HepG2 (cell line): ENCODE results near the gene IARS2. TPM values are rescaled to one million over a fixed set of nuclear protein-coding genes. Genes with fewer than 3 reads are reported as not detected.
A peak's percentile ranks its signal among the peaks of the same experiment; 100 is the strongest.

Source experiments
- FOXO1 ChIP-seq: sonication (generic); formaldehyde crosslinking; IDR thresholded peaks from 2 replicates; pipeline ENCODE4 v1.4.0; 2020; ENCODE audit warnings: missing genetic modification reagents
- FOXP4 ChIP-seq: sonication (generic); formaldehyde crosslinking; IDR thresholded peaks from 2 replicates; pipeline ENCODE4 v1.4.0; 2020; ENCODE audit warnings: missing genetic modification reagents
- GATAD1 ChIP-seq: IDR thresholded peaks from 2 replicates; pipeline ENCODE4 v1.6.1; 2016; ENCODE audit warnings: missing genetic modification reagents, missing compliant biosample characterization
- HMG20B ChIP-seq: conservative IDR thresholded peaks from 2 replicates; pipeline ENCODE4 v1.6.1; 2016; ENCODE audit warnings: missing genetic modification reagents, missing compliant biosample characterization
- KLF16 ChIP-seq, 2 experiments: sonication (generic) in 1 of 2; formaldehyde crosslinking in 1 of 2; IDR thresholded peaks; 2 replicates each; pipeline versions ENCODE4 v1.6.1 to v1.8.0; 2016 to 2023; ENCODE audit warnings: missing genetic modification reagents in 2 of 2, missing compliant biosample characterization in 1 of 2
- MAFG ChIP-seq: sonication (generic); formaldehyde crosslinking; IDR thresholded peaks from 2 replicates; pipeline ENCODE4 v1.5.1; 2020; ENCODE audit warnings: mild to moderate bottlenecking, missing genetic modification reagents
- MAZ ChIP-seq, 2 experiments: sonication (generic) in 1 of 2; formaldehyde crosslinking in 1 of 2; IDR thresholded peaks; 2 replicates each; pipeline versions ENCODE4 v1.5.0 to v1.6.1; 2012 to 2020; ENCODE audit warnings: low read depth in 2 of 2, mild to moderate bottlenecking in 2 of 2, borderline replicate concordance in 1 of 2, improper control_type of control experiment in 1 of 2, low read length in 1 of 2, missing genetic modification reagents in 1 of 2, moderate library complexity in 1 of 2
- MEIS2 ChIP-seq: sonication (generic); formaldehyde crosslinking; IDR thresholded peaks from 2 replicates; pipeline ENCODE4 v1.9.0; 2021; ENCODE audit warnings: mild to moderate bottlenecking, missing genetic modification reagents
- MTF2 ChIP-seq: sonication (generic); formaldehyde crosslinking; IDR thresholded peaks from 2 replicates; pipeline ENCODE4 v1.5.0; 2020; ENCODE audit warnings: missing genetic modification reagents, borderline replicate concordance
- NR2C2 ChIP-seq: sonication (generic); formaldehyde crosslinking; IDR thresholded peaks from 2 replicates; pipeline ENCODE4 v1.4.0; 2020; ENCODE audit warnings: missing genetic modification reagents, mild to moderate bottlenecking, moderate library complexity, borderline replicate concordance
- PHB2 ChIP-seq: fragments of 450-650 bp; IDR thresholded peaks from 2 replicates; pipeline ENCODE4 v1.6.1; 2018; ENCODE audit not compliant: partially characterized antibody
- PRDM15 ChIP-seq: sonication (generic); formaldehyde crosslinking; IDR thresholded peaks from 2 replicates; pipeline ENCODE4 v1.4.0; 2020; ENCODE audit warnings: missing genetic modification reagents
- RXRB ChIP-seq: IDR thresholded peaks from 2 replicates; pipeline ENCODE4 v1.6.1; 2016; ENCODE audit warnings: borderline replicate concordance, missing genetic modification reagents, missing compliant biosample characterization
- SP1 ChIP-seq, 2 experiments: fragments of 450-650 bp in 1 of 2; sonication (generic) in 1 of 2; formaldehyde crosslinking in 1 of 2; IDR thresholded peaks; 2 replicates each; pipeline versions ENCODE4 v1.4.0 to v1.6.1; 2016 to 2020; ENCODE audit warnings: missing genetic modification reagents in 1 of 2
- ZFX ChIP-seq: sonication (generic); formaldehyde crosslinking; IDR thresholded peaks from 2 replicates; pipeline ENCODE4 v1.4.0; 2020; ENCODE audit warnings: mild to moderate bottlenecking, low read depth, missing genetic modification reagents, moderate library complexity
- ZNF362 ChIP-seq: sonication (generic); formaldehyde crosslinking; IDR thresholded peaks from 2 replicates; pipeline ENCODE4 v1.4.0; 2020; ENCODE audit warnings: missing genetic modification reagents, mild to moderate bottlenecking, borderline replicate concordance
- ZNF766 ChIP-seq: sonication (generic); formaldehyde crosslinking; IDR thresholded peaks from 2 replicates; pipeline ENCODE4 v1.5.0; 2020; ENCODE audit warnings: missing genetic modification reagents, borderline replicate concordance
- ZSCAN5A ChIP-seq: sonication (generic); formaldehyde crosslinking; IDR thresholded peaks from 2 replicates; pipeline ENCODE4 v1.8.0; 2022; ENCODE audit warnings: mild to moderate bottlenecking, missing genetic modification reagents, borderline replicate concordance
- ZSCAN9 ChIP-seq: IDR thresholded peaks from 2 replicates; pipeline ENCODE4 v1.6.1; 2016; ENCODE audit warnings: borderline replicate concordance
- polyA plus RNA-seq, 8 experiments: library from polyadenylated mRNA; depleted of rRNA in 3 of 8; stranded (reverse) in 7 of 8; unstranded in 1 of 8; fragments of >200 nt; fragmentation: Illumina TruSeq in 4 of 8; extraction: Trizol in 4 of 8; gene quantifications; 2 replicates each; pipeline versions ENCODE4 v1.2.1 to v1.2.3, GENCODE V29; 2011 to 2016; ENCODE audit warnings: low read depth in 4 of 8, missing spikeins in 1 of 8, mixed read lengths in 1 of 8; ENCODE audit not compliant: insufficient read depth in 1 of 8
- total RNA-seq, 5 experiments: library from RNA; depleted of rRNA; stranded (reverse); fragments of >200 nt; fragmentation: Illumina TruSeq; extraction: Trizol; gene quantifications; 2 replicates each; pipeline ENCODE4 v1.2.3, GENCODE V29; 2016; ENCODE audit warnings: low read depth in 1 of 5

The IARS2 gene
- total and polyA plus RNA-seq, 2 of the 13 experiments (the other 11 are each of a cell fraction or from before 2014, with no cell fraction given) = 28.6 to 122 TPM

- TF ChIP-seq PHB2 (no peak), PRDM15 (CRISPR knock-in tag) (peak; percentile 100), MTF2 (CRISPR knock-in tag) (no peak), ZSCAN5A (peak; percentile 57; the same call in 1 of the 2 replicates), ZNF766 (0 out of 2 replicates have a peak, but pooled peaks have one; percentile 26), ZFX (CRISPR knock-in tag) (peak; percentile 36; the same call in 1 of the 2 replicates), NR2C2 (CRISPR knock-in tag) (peak; percentile 25; the same call in 1 of the 2 replicates), MAZ (IDR thresholded peaks at IDR 0.05; ENCODE audit: borderline replicate concordance, low read depth, low read length) (no peak), MAZ (CRISPR knock-in tag; IDR thresholded peaks at IDR 0.05; ENCODE audit: low read depth) (peak; percentile 32; the same call in 1 of the 2 replicates), FOXP4 (CRISPR knock-in tag) (peak; percentile 53), MEIS2 (CRISPR knock-in tag) (peak; percentile 62; the same call in 1 of the 2 replicates), GATAD1 (CRISPR knock-in tag) (peak; percentile 85), RXRB (peak; percentile 14; the same call in 1 of the 2 replicates), HMG20B (CRISPR knock-in tag) (0 out of 2 replicates have a peak, but pooled peaks have one; percentile 24), MAFG (CRISPR knock-in tag) (no peak), SP1 (IDR thresholded peaks at IDR 0.05) (no peak), SP1 (CRISPR knock-in tag; IDR thresholded peaks at IDR 0.05) (peak; percentile 73), FOXO1 (CRISPR knock-in tag) (peak; percentile 7; the same call in 1 of the 2 replicates), ZNF362 (peak; percentile 46; the same call in 1 of the 2 replicates), ZSCAN9 (CRISPR knock-in tag) (peak; percentile 64; the same call in 1 of the 2 replicates), KLF16 (CRISPR knock-in tag; IDR thresholded peaks at IDR 0.05) (peak in 1 of 2 experiments; percentile 83; a peak in 2 of 4 replicates)
Measured at GRCh38 chr1:220089650-220090556, 4.0 kb upstream of the IARS2 start, which contains the start of gene BPNT1 (continued).
